PC-3 (cell line): Measurements from ENCODE around the gene FOXN4. TPM values are rescaled to one million over a fixed set of nuclear protein-coding genes. Genes with fewer than 3 reads are reported as not detected.

Source experiments
- ATAC-seq: fragments of 200-7000 bp; cut with Tn5 transposase; 2 replicates; pipeline ENCODE4 v1.9.1; 2020; ENCODE audit warnings: mild to moderate bottlenecking, moderate library complexity
- BruUV-seq: library from RNA; stranded (reverse); fragments of 400-500 nt; replicated peaks from 2 replicates; lab custom pipeline; 2021; lab: Mats Ljungman, UMichigan
- CTCF ChIA-PET: fragments of 300-600 bp; sonication (Branson Sonifier 250); formaldehyde crosslinking; loops from one replicate; lab custom pipeline; 2022; ENCODE audit warnings: antibody characterized with exemption; lab: Charles Lee
- POLR2A ChIA-PET: fragments of 300-600 bp; sonication (Branson Sonifier 250); formaldehyde crosslinking; loops from one replicate; lab custom pipeline; 2022; ENCODE audit warnings: antibody characterized with exemption; ENCODE audit not compliant: unreplicated experiment; lab: Charles Lee
- DNase-seq: peaks from one replicate; pipeline ENCODE4 v3.0.0-alpha.2; 2015
- H2AFZ ChIP-seq: fragments of 300-600 bp; sonication (generic); 2 replicates; pipeline ENCODE4 v1.6.0; 2016; ENCODE audit warnings: antibody characterized with exemption, low read length
- H3F3A ChIP-seq: fragments of 300-600 bp; sonication (generic); one replicate; pipeline ENCODE4 v1.6.0; 2017; ENCODE audit warnings: antibody characterized with exemption, low read length, control low read depth, mild to moderate bottlenecking; ENCODE audit not compliant: unreplicated experiment
- H3K27ac ChIP-seq: fragments of 300-600 bp; sonication (generic); 2 replicates; pipeline ENCODE4 v1.5.1; 2016; ENCODE audit warnings: mild to moderate bottlenecking, low read length
- H3K27me3 ChIP-seq: fragments of 300-600 bp; sonication (generic); 2 replicates; pipeline ENCODE4 v1.6.1; 2016; ENCODE audit warnings: low read length, mixed read lengths
- H3K36me3 ChIP-seq: fragments of 300-600 bp; sonication (generic); 2 replicates; pipeline ENCODE4 v1.6.1; 2016; ENCODE audit warnings: low read depth, mixed run types, low read length, mixed read lengths
- H3K4me1 ChIP-seq: fragments of 300-600 bp; sonication (generic); 2 replicates; pipeline ENCODE4 v1.5.1; 2016; ENCODE audit warnings: low read length; ENCODE audit not compliant: insufficient read depth
- H3K4me2 ChIP-seq: fragments of 300-600 bp; sonication (generic); 2 replicates; pipeline ENCODE4 v1.6.0; 2016; ENCODE audit warnings: low read length
- H3K4me3 ChIP-seq: fragments of 300-600 bp; sonication (generic); 2 replicates; pipeline ENCODE4 v1.5.1; 2016; ENCODE audit warnings: mild to moderate bottlenecking, low read length, mixed read lengths
- H3K79me2 ChIP-seq: fragments of 300-600 bp; sonication (generic); 2 replicates; pipeline ENCODE4 v1.6.1; 2017; ENCODE audit warnings: low read length, mixed read lengths
- H3K9ac ChIP-seq: fragments of 300-600 bp; sonication (generic); 2 replicates; pipeline ENCODE4 v1.6.0; 2016; ENCODE audit warnings: mild to moderate bottlenecking, low read length
- H3K9me2 ChIP-seq: fragments of 300-600 bp; sonication (generic); replicated peaks from 2 replicates; pipeline ENCODE4 v1.6.1; 2016; ENCODE audit warnings: mixed run types, low read length, mixed read lengths
- H3K9me3 ChIP-seq: fragments of 300-600 bp; sonication (generic); 2 replicates; pipeline ENCODE4 v1.6.1; 2016; ENCODE audit warnings: low read length, mixed read lengths
- H4K20me1 ChIP-seq: fragments of 300-600 bp; sonication (generic); 2 replicates; pipeline ENCODE4 v1.6.1; 2016; ENCODE audit warnings: low read length, mixed read lengths
- CTCF ChIP-seq: fragments of 300-600 bp; sonication (generic); conservative IDR thresholded peaks from 2 replicates; pipeline ENCODE4 v1.5.1; 2017; ENCODE audit warnings: antibody characterized with exemption, low read depth, mild to moderate bottlenecking, low read length
- EZH2 ChIP-seq: fragments of 300-600 bp; sonication (generic); IDR thresholded peaks from one replicate; pipeline ENCODE4 v1.6.1; 2017; ENCODE audit warnings: antibody characterized with exemption, mild to moderate bottlenecking, low read length; ENCODE audit not compliant: unreplicated experiment
- EZH2phosphoT487 ChIP-seq: fragments of 300-600 bp; sonication (generic); IDR thresholded peaks from 2 replicates; pipeline ENCODE4 v1.6.1; 2018; ENCODE audit warnings: mild to moderate bottlenecking, antibody characterized with exemption, low read length, borderline replicate concordance
- intact Hi-C: fragments of 100-400 bp; cut with micrococcal nuclease; formaldehyde crosslinking; loops from 2 replicates; pipeline ENCODE4 v1.9.0; 2023
- total RNA-seq: library from RNA; depleted of rRNA; stranded (reverse); fragments of >200 nt; gene quantifications from 2 replicates; pipeline ENCODE4 v1.2.3, GENCODE V29; 2014

FOXN4 gene
- total RNA-seq, 1 experiment from 2014 or later, result not detected

DNA sequence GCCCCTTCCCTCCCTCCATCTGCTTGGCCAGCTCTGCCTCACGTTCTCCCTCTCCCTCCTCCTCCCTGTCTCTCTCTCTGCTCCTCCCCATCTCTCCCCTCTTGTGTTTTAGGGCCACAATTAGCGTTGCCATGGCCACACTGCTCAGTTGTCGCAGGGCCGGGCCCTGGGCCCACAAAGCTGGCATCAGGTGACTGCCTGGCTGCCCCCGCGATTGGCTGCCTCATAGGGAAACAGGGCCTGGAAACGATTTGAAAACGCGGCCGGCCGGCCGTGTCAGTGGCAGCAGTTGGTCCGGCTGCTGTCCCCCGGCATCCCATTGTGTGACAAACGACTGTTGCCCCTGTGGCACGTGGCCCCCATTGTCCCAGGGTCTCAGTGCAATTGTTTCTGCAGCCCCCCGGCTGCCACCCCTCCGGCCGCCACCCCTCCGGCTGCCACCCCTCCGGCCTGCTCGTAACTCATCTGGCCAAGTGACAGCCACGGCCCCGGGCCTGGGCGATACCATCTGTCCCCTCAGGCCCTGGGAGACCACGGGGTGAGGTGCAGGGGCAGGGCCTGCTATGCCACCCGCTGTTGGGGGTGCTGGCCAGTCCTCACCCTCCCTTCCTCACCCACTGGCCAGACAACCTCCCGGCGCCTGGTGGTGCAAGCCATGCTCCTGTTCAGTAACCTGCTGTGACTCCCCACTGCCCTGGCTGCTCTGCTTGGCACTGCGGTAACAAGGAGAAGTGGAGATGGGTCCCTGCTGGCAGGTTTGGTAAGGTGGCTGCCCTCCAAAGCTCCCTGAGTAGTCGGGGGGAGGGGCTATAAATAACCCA is 17.4 kb downstream of the FOXN4 start:
- H4K20me1 ChIP-seq, result no peaks in the 10 kb centered on the region
- H3K4me1 ChIP-seq, result no peaks in the 10 kb centered on the region
- no TSS peak for BruUV-seq
- CTCF ChIA-PET, result no interaction called here
- ATAC-seq (no peak), DNase-seq (no peak)
- H3K36me3 ChIP-seq, result no peaks in the 10 kb centered on the region
- H3F3A ChIP-seq, result no peaks in the 10 kb centered on the region
- H3K9ac ChIP-seq, result no peak overlapping the region
- TF ChIP-seq EZH2phosphoT487 (no peak), CTCF (no peak), EZH2 (no peak)
- no peak overlapping the region for H3K4me3 ChIP-seq
- H3K79me2 ChIP-seq, result no peaks in the 10 kb centered on the region
- no peak overlapping the region for H2AFZ ChIP-seq
- H3K27ac ChIP-seq, result no peak overlapping the region
- H3K9me3 ChIP-seq, result no peaks in the 10 kb centered on the region
- POLR2A ChIA-PET, result no interaction called here
- H3K9me2 ChIP-seq, result no peaks in the 10 kb centered on the region
- no peak overlapping the region for H3K4me2 ChIP-seq
- peaks cover 13% of the 10 kb centered on the region; the same call in 1 of the 2 replicates for H3K27me3 ChIP-seq
- intact Hi-C loops, result no loop called here

- Histone ChIP-seq H3K79me2 (no peaks in the 10 kb centered on the region), H4K20me1 (no peaks in the 10 kb centered on the region), H3K4me2 (no peak overlapping the region), H3K36me3 (no peaks in the 10 kb centered on the region), H3K9me3 (no peaks in the 10 kb centered on the region), H3F3A (no peaks in the 10 kb centered on the region), H3K9me2 (no peaks in the 10 kb centered on the region), H3K27ac (no peak overlapping the region), H2AFZ (no peak overlapping the region), H3K9ac (no peak overlapping the region), H3K4me3 (no peak overlapping the region), H3K4me1 (no peaks in the 10 kb centered on the region), H3K27me3 (peaks cover 7% of the 10 kb centered on the region; the same call in 1 of the 2 replicates)
- DNase-seq (no peak), ATAC-seq (no peak)
- no TSS peak for BruUV-seq
- ChIA-PET CTCF (no interaction called here), POLR2A (no interaction called here)
- intact Hi-C loops, result no loop called here
- TF ChIP-seq CTCF (no peak), EZH2phosphoT487 (no peak), EZH2 (no peak)
These were observed 18.0 kb downstream of the FOXN4 start for GRCh38 chr12:109291117-109291516.

DNA sequence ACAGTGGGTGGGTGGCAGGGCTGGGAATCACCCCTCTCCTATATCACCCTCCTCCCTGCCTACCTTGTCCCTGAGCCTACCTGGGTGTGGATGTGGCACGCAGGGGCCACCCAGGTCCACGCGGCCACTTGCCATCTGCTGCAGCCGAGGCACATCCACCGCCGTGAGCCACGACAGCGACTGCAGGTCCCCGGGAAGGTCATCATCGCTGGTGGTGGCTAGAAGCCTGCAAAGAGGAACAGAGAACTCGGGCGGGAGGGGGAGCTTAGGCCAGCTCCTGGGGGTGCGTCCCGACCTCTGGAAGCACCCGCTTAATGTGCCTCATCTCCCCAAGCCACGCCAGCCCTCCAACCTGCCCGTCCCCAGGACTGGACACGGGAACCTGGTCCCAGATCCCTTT is 19.0 kb downstream of the FOXN4 start:
- 0 out of 2 replicates have a peak, but pooled peaks cover 3% of the 10 kb centered on the region for H3K27me3 ChIP-seq
- H2AFZ ChIP-seq, result no peak overlapping the region
- no peak overlapping the region for H3K4me2 ChIP-seq
- TF ChIP-seq EZH2 (no peak), EZH2phosphoT487 (no peak), CTCF (no peak)
- ChIA-PET POLR2A (no interaction called here), CTCF (no interaction called here)
- intact Hi-C loops, result no loop called here
- H3K27ac ChIP-seq, result no peak overlapping the region
- BruUV-seq, result no TSS peak
- no peaks in the 10 kb centered on the region for H3K36me3 ChIP-seq
- H3K9me2 ChIP-seq, result no peaks in the 10 kb centered on the region
- no peaks in the 10 kb centered on the region for H4K20me1 ChIP-seq
- no peaks in the 10 kb centered on the region for H3K4me1 ChIP-seq
- no peaks in the 10 kb centered on the region for H3K79me2 ChIP-seq
- H3F3A ChIP-seq, result no peaks in the 10 kb centered on the region
- H3K4me3 ChIP-seq, result no peak overlapping the region
- no peak overlapping the region for H3K9ac ChIP-seq
- ATAC-seq (no peak), DNase-seq (no peak)
- H3K9me3 ChIP-seq, result no peaks in the 10 kb centered on the region
